ENCODE measurements around the gene STUB1.

STUB1 gene

DNA sequence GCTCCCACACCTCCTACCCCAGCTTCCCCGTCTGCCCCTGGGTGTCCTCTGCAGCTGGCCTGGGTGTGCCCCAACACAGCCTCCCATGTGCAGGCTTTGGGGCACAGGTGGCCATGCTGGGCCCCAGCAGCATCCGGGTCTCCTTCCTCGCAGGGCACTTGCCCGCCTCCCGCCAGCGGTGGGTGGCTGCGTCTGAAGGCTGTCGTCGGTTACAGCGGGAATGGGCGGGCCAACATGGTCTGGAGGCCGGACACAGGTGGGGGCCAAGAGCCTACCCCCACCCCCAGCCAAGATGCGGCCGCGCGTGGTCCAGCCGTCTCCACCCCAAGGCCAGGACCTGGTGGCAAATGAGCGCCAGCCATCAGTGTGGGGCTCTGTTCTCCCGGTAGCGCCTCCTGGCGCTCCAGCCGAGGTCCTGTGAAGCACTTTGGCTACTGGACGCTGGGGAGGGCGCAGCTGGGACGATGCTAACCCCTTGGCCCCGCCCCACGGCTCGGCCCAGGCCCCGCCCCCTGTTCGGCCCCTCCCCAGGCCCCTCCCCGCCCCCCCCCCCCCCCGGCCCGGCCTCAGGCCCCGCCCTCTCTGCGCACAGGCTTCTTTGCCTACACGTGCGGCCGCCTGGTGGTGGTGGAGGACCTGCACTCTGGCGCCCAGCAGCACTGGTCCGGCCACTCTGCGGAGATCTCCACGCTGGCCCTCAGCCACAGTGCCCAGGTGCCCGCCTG is 19.6 kb upstream of the STUB1 start:
- Histone ChIP-seq H3K36me3 (ENCODE audit: insufficient read depth, insufficient read length, low read length) (peaks cover 82% of the 10 kb centered on the region), H3K4me3 (ENCODE audit: insufficient read length, low read depth) (no peak overlapping the region), H3K27me3 (ENCODE audit: insufficient read depth, insufficient read length) (no peaks in the 10 kb centered on the region), H3K4me1 (ENCODE audit: insufficient read depth, insufficient read length) (peaks cover 16% of the 10 kb centered on the region), H3K9ac (ENCODE audit: insufficient read length, low read depth) (peak overlapping the region; percentile 74), H3K9me3 (ENCODE audit: insufficient read depth, low read length) (no peaks in the 10 kb centered on the region)
- peak; percentile 66 for DNase-seq (ENCODE audit: low read depth, low spot score)
- no peak for TF ChIP-seq YY1 (IDR thresholded peaks at IDR 0.05; ENCODE audit: insufficient read depth, insufficient read length)
- no peak for TF ChIP-seq SUZ12 (IDR thresholded peaks at IDR 0.05; ENCODE audit: extremely low read depth, insufficient read depth, insufficient read length)
- TF ChIP-seq ZNF274 (IDR thresholded peaks at IDR 0.05; ENCODE audit: low read depth, low read length) = no peak

DNA sequence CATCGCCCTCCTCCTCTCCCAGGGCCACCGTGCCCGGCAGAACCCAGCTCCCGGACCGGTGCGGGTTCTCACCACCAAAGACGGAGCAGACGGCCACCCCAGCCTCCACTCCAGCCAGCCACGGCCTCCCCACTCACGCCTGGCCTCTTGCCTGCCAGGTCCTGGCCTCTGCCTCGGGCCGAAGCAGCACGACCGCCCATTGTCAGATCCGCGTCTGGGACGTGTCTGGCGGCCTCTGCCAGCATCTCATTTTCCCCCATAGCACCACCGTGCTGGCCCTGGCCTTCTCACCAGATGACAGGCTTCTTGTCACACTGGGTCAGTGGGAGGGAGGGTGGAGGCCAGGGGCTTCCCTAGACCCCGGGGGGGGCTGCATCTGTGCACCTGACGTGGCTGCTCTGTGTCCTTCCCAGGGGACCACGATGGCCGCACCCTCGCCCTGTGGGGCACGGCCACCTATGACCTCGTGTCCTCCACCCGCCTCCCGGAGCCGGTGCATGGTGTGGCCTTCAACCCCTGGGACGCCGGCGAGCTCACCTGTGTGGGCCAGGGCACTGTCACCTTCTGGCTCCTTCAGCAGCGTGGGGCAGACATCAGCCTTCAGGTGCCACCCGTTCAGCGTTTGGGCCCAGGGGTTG is 18.9 kb upstream of the STUB1 start:
- peaks cover 81% of the 10 kb centered on the region for H3K36me3 ChIP-seq (ENCODE audit: insufficient read depth, insufficient read length, low read length)
- H3K4me1 ChIP-seq (ENCODE audit: insufficient read depth, insufficient read length) = peaks cover 19% of the 10 kb centered on the region
- H3K27me3 ChIP-seq (ENCODE audit: insufficient read depth, insufficient read length) = no peaks in the 10 kb centered on the region
- H3K9ac ChIP-seq (ENCODE audit: insufficient read length, low read depth) = peak overlapping the region; percentile 74
- no peak overlapping the region for H3K4me3 ChIP-seq (ENCODE audit: insufficient read length, low read depth)
- no peak for DNase-seq (ENCODE audit: low read depth, low spot score)
- no peaks in the 10 kb centered on the region for H3K9me3 ChIP-seq (ENCODE audit: insufficient read depth, low read length)
- TF ChIP-seq YY1 (IDR thresholded peaks at IDR 0.05; ENCODE audit: insufficient read depth, insufficient read length) = no peak
- TF ChIP-seq SUZ12 (IDR thresholded peaks at IDR 0.05; ENCODE audit: extremely low read depth, insufficient read depth, insufficient read length) = no peak
- no peak for TF ChIP-seq ZNF274 (IDR thresholded peaks at IDR 0.05; ENCODE audit: low read depth, low read length)

DNA sequence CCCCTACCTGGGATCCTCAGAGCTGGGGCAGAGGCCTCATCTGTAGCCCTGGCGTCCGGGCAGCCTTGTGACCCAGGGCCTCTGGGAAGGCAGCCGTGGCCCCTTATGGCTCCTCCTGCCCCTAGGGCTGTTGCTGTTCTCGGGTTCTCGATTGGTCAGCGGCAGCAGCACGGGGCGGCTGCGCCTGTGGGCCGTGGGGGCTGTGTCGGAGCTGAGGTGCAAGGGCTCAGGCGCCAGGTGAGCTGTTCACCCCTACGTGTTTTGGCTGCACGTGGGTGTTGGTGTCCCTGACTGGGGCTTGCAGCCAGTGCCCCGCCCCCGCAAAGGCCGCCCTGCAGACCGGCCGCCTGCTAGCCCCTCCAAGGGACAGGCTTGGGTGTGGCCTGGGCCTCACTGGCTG is 18.1 kb upstream of the STUB1 start:
- H3K9ac ChIP-seq (ENCODE audit: insufficient read length, low read depth) = no peak overlapping the region
- TF ChIP-seq YY1 (IDR thresholded peaks at IDR 0.05; ENCODE audit: insufficient read depth, insufficient read length) = no peak
- no peak for TF ChIP-seq SUZ12 (IDR thresholded peaks at IDR 0.05; ENCODE audit: extremely low read depth, insufficient read depth, insufficient read length)
- TF ChIP-seq ZNF274 (IDR thresholded peaks at IDR 0.05; ENCODE audit: low read depth, low read length) = no peak
- peaks cover 81% of the 10 kb centered on the region for H3K36me3 ChIP-seq (ENCODE audit: insufficient read depth, insufficient read length, low read length)
- H3K27me3 ChIP-seq (ENCODE audit: insufficient read depth, insufficient read length) = no peaks in the 10 kb centered on the region
- no peak overlapping the region for H3K4me3 ChIP-seq (ENCODE audit: insufficient read length, low read depth)
- DNase-seq (ENCODE audit: low read depth, low spot score) = no peak
- no peaks in the 10 kb centered on the region for H3K9me3 ChIP-seq (ENCODE audit: insufficient read depth, low read length)
- H3K4me1 ChIP-seq (ENCODE audit: insufficient read depth, insufficient read length) = peaks cover 19% of the 10 kb centered on the region

DNA sequence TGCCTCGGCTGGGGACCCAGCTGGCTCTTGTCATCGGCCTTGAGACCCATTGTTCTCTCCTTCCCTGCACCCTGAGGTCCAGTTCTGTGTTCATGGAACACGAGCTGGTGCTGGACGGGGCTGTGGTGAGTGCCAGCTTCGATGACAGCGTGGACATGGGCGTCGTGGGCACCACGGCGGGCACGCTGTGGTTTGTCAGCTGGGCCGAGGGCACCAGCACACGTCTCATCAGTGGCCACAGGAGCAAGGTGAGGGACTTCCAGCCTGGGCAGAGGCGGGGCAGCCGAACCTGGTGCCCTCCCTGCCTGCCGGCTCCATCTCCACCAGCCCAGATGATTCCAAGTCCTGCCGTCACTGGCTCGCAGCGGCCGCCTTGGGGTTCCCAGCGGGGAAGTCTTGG is 17.6 kb upstream of the STUB1 start:
- TF ChIP-seq SUZ12 (IDR thresholded peaks at IDR 0.05; ENCODE audit: extremely low read depth, insufficient read depth, insufficient read length) (no peak), YY1 (IDR thresholded peaks at IDR 0.05; ENCODE audit: insufficient read depth, insufficient read length) (no peak), ZNF274 (IDR thresholded peaks at IDR 0.05; ENCODE audit: low read depth, low read length) (no peak)
- H3K4me1 ChIP-seq (ENCODE audit: insufficient read depth, insufficient read length) = peaks cover 23% of the 10 kb centered on the region
- H3K9ac ChIP-seq (ENCODE audit: insufficient read length, low read depth) = no peak overlapping the region

DNA sequence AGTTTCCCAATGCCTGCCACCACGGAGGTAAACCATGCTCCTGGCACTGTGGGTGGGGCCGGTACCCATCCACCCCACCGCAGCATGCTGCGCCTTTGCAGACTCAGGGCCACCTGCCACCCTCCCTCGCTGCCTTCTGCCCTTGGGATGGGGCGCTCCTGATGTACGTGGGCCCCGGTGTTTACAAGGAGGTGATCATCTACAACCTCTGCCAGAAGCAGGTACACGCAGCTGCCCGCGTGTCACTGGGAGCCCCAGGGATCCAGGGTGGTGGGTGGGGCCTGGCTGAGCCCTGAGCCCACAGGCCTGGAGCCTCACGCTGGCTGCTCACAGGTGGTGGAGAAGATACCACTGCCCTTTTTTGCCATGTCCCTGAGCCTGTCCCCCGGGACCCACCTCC is 13.6 kb upstream of the STUB1 start:
- Histone ChIP-seq H3K27me3 (ENCODE audit: insufficient read depth, insufficient read length) (no peaks in the 10 kb centered on the region), H3K9ac (ENCODE audit: insufficient read length, low read depth) (peak overlapping the region; percentile 27), H3K4me3 (ENCODE audit: insufficient read length, low read depth) (no peak overlapping the region), H3K4me1 (ENCODE audit: insufficient read depth, insufficient read length) (peaks cover 20% of the 10 kb centered on the region), H3K36me3 (ENCODE audit: insufficient read depth, insufficient read length, low read length) (peaks cover 76% of the 10 kb centered on the region), H3K9me3 (ENCODE audit: insufficient read depth, low read length) (no peaks in the 10 kb centered on the region)
- DNase-seq (ENCODE audit: low read depth, low spot score) = no peak
- no peak for TF ChIP-seq SUZ12 (IDR thresholded peaks at IDR 0.05; ENCODE audit: extremely low read depth, insufficient read depth, insufficient read length)
- no peak for TF ChIP-seq YY1 (IDR thresholded peaks at IDR 0.05; ENCODE audit: insufficient read depth, insufficient read length)
- TF ChIP-seq ZNF274 (IDR thresholded peaks at IDR 0.05; ENCODE audit: low read depth, low read length) = no peak

More for the DNA sequence above, 17.6 kb upstream of the STUB1 start:
- H3K27me3 ChIP-seq (ENCODE audit: insufficient read depth, insufficient read length) = no peaks in the 10 kb centered on the region
- H3K4me3 ChIP-seq (ENCODE audit: insufficient read length, low read depth) = no peak overlapping the region
- no peak for DNase-seq (ENCODE audit: low read depth, low spot score)
- peaks cover 79% of the 10 kb centered on the region for H3K36me3 ChIP-seq (ENCODE audit: insufficient read depth, insufficient read length, low read length)
- H3K9me3 ChIP-seq (ENCODE audit: insufficient read depth, low read length) = no peaks in the 10 kb centered on the region

DNA sequence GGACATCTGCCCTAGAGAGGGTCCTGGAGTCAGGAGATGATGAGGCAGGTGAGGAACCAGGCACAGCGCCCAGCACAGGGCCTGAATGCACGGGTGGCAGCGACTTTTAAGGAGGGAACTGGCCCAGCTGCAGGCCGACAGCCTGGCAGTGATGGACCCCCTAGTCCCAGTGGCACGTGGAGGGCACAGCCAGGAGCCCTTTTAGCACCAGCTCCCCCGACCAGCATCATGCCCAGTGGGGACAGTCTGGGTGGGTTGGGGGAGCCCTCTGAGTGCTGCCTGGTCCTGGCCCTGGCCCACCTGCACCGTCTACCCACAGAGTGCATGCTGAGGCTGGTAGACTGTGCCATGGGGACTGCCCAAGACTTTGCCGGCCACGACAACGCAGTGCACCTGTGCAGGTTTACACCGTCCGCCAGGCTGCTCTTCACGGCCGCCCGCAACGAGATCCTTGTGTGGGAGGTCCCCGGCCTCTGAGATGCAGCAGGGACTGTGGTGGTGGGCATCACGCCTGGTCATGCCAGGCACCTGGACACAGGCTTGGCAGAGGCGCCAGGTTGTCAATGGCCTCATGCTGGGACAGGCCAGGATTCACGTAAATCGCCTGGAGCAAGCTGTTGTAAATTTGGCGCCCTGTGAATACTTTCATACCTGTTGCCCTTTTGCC is 13.0 kb upstream of the STUB1 start:
- Histone ChIP-seq H3K9me3 (ENCODE audit: insufficient read depth, low read length) (no peaks in the 10 kb centered on the region), H3K36me3 (ENCODE audit: insufficient read depth, insufficient read length, low read length) (peaks cover 76% of the 10 kb centered on the region), H3K4me3 (ENCODE audit: insufficient read length, low read depth) (no peak overlapping the region), H3K4me1 (ENCODE audit: insufficient read depth, insufficient read length) (peaks cover 17% of the 10 kb centered on the region), H3K9ac (ENCODE audit: insufficient read length, low read depth) (peak overlapping the region; percentile 98), H3K27me3 (ENCODE audit: insufficient read depth, insufficient read length) (no peaks in the 10 kb centered on the region)
- DNase-seq (ENCODE audit: low read depth, low spot score) = no peak
- TF ChIP-seq ZNF274 (IDR thresholded peaks at IDR 0.05; ENCODE audit: low read depth, low read length) (no peak), YY1 (IDR thresholded peaks at IDR 0.05; ENCODE audit: insufficient read depth, insufficient read length) (no peak), SUZ12 (IDR thresholded peaks at IDR 0.05; ENCODE audit: extremely low read depth, insufficient read depth, insufficient read length) (no peak)

Data from NT2/D1 (cell line).